SK-N-MC (cell line): ENCODE results near the gene DCHS1.
A peak's percentile ranks its signal among the peaks of the same experiment; 100 is the strongest.

Experiments
- DNase-seq: peaks from one replicate; pipeline ENCODE4 v3.0.0-alpha.2; 2011; ENCODE audit warnings: low read depth, low spot score
- H3K27ac ChIP-seq: fragments of 200-600 bp; sonication (generic); 2 replicates; pipeline ENCODE4 v1.5.1; 2016; ENCODE audit warnings: mixed run types
- H3K36me3 ChIP-seq: fragments of 200-600 bp; sonication (generic); 2 replicates; pipeline ENCODE4 v1.6.1; 2017; ENCODE audit warnings: antibody characterized with exemption, low read length, mixed read lengths; ENCODE audit not compliant: insufficient read depth
- H3K4me3 ChIP-seq: fragments of 200-600 bp; sonication (generic); 2 replicates; pipeline ENCODE4 v1.5.1; 2016
- H3K9ac ChIP-seq: fragments of 200-600 bp; sonication (generic); 2 replicates; pipeline ENCODE4 v1.8.0; 2017; ENCODE audit warnings: mixed run types, mixed read lengths; ENCODE audit not compliant: insufficient read length
- H3K9me3 ChIP-seq: fragments of 200-600 bp; sonication (generic); 2 replicates; pipeline ENCODE4 v1.6.1; 2017; ENCODE audit warnings: low read depth, mild to moderate bottlenecking, antibody characterized with exemption, low read length, moderate library complexity, mixed read lengths
- EZH2 ChIP-seq: fragments of 200-600 bp; sonication (generic); IDR thresholded peaks from one replicate; pipeline ENCODE4 v1.6.1; 2017; ENCODE audit warnings: antibody characterized with exemption
- FOXP2 ChIP-seq: optimal IDR thresholded peaks from 2 replicates; pipeline ENCODE3; 2011; ENCODE audit warnings: mild to moderate bottlenecking, moderate library complexity; ENCODE audit not compliant: insufficient read depth; ENCODE audit errors: extremely low read length, control extremely low read depth
- POLR2AphosphoS5 ChIP-seq: IDR thresholded peaks from 2 replicates; pipeline ENCODE4 v1.6.1; 2012; ENCODE audit warnings: mild to moderate bottlenecking, low read depth, low read length, borderline replicate concordance

The DCHS1 gene

DNA sequence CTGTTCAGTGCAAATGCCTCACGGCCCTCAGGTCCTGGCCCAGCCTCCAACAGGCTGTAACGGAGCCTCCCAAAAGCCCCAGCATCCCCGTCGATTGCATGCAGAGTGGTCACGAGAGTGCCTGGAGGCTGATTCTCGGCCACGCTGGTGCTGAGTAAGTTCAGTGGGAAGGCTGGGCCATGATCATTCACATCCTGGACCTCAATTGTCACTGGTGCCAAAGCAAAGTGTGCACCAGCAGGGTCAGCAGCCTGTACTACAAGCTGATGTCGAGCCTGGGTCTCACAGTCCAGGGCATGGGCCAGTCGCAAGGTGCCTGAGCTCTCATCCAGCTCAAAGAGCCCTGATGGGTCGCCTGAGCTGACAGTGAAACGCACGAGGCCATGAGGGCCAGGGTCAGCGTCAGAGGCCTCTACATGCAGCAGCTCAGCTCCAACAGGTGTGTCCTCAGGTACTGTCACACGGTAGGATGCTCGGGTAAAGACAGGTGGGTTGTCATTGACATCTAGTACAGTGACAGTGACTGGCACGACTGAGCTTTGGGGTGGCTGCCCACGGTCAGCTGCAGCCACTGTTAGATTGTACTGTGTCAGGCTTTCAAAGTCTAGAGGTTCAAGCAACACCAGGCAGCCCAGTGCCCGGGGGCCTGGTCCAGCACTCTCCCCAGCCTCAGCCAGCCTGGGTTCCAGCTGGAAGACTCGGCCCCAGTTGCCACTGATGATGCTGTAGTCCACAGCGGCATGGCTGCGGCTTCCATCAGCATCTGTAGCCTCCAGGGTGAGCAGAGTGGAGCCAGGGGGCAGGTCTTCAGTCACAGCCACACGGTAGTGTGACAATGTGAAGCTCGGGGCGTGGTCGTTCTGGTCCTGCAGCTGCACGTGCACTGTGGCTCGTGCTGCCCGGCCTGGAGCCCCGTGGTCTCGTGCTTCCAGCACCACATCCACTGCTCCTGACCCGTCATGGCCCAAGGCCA is 31.9 kb downstream of the DCHS1 start:
- Histone ChIP-seq H3K27ac (no peak overlapping the region), H3K9ac (no peak overlapping the region), H3K36me3 (peaks cover 50% of the 10 kb centered on the region), H3K9me3 (no peaks in the 10 kb centered on the region), H3K4me3 (no peak overlapping the region)
- no peak for TF ChIP-seq POLR2AphosphoS5
- TF ChIP-seq FOXP2: no peak
- no peak for TF ChIP-seq EZH2
- no peak for DNase-seq

DNA sequence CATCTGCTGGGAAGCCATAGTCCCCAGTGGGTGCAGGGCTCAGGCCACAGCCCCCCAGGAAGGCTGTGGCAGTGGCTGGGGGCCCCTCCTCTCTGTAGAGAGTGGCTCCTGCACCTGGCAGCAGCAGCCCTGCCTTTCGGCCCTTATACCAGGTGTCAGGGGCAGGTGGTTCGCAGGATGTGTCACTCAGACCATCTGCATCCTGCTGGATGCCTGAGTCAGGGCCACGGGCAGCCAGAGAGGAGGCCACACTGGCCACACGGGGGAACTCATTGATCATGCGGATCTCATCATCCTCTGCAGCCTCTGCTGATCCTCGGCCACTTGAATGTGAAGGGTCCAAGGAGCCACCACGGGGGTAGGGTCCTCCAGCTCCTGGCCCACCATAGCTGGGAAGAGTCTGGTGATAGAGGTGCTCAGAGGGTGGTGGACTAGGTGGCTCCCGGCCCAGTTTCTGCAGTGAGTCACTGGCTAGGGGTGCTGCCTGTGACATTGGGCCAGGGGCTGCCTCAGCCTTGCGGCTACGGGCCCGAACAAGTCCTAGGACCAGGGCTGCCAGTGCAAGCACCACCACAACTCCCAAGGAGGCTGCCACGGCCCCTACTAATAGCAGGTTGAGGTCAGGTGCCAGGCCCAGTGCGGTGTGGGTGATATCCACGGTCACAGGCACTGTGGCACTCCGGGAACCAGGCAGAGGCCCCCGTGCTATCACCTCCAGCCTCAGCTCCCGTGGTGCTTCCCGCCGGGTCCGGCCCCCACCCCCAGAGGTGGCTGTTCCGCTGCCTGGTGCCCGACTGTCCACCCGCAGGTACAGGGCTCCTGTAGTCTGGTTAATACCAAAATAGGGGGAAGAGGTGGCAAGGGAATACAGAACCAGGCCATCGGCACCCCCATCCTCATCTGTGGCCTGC is 33.1 kb downstream of the DCHS1 start:
- TF ChIP-seq FOXP2 (no peak), EZH2 (no peak), POLR2AphosphoS5 (no peak)
- Histone ChIP-seq H3K4me3 (no peak overlapping the region), H3K27ac (no peak overlapping the region), H3K9ac (no peak overlapping the region), H3K36me3 (peaks cover 38% of the 10 kb centered on the region), H3K9me3 (no peaks in the 10 kb centered on the region)
- no peak for DNase-seq

DNA sequence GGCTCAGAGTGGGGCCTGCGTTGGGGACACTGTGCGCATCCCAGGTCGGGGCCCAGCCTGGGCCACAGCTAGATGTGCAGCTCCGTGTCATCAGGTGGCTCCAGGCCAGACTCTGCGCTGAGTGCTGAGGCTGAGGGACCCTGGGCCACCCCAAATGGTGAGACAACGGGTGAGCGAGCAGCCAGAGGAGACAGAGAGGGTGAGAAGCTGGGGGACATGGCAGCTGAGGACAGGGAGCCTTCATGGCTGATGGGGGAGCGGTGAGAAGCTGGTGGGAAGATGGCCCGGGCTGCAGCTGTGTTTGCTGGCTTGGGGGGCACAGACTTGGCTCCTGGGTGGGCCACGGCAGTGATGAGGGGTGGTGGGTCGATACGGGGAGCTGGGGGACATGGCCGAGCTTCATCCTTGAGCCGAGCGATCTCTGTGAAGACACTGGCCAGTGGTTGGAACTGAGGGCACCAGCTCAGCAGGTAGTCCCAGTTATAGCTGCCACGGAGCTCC is 33.8 kb downstream of the DCHS1 start:
- H3K9ac ChIP-seq: no peak overlapping the region
- H3K27ac ChIP-seq: no peak overlapping the region
- H3K4me3 ChIP-seq: no peak overlapping the region
- no peak for TF ChIP-seq POLR2AphosphoS5
- TF ChIP-seq FOXP2: no peak
- no peak for TF ChIP-seq EZH2
- no peaks in the 10 kb centered on the region for H3K9me3 ChIP-seq
- H3K36me3 ChIP-seq: peaks cover 31% of the 10 kb centered on the region; the same call in 1 of the 2 replicates
- DNase-seq: no peak

DNA sequence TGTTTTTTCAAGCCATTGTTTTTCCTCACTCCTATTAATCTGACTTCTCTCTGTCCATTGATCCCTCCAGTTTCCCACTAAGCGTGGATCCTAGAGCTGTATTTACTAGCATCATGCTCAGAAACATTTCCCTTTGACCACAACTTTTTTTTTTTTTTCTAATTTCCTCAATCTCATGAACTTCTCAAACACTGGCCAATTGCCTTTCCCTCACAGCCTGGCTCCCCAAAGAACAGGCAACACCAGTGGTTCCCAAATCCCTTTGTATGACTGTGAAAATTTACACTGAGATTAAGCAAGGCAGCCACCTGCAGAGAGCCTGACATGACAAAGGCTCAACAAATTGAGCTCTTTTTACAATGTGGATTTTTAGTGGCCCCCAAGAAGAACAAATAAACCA is 35.0 kb downstream of the DCHS1 start:
- Histone ChIP-seq H3K4me3 (no peak overlapping the region), H3K36me3 (peaks cover 19% of the 10 kb centered on the region; the same call in 1 of the 2 replicates), H3K27ac (peak overlapping the region; percentile 70; the same call in 1 of the 2 replicates), H3K9me3 (no peaks in the 10 kb centered on the region), H3K9ac (no peak overlapping the region)
- no peak for TF ChIP-seq FOXP2
- TF ChIP-seq POLR2AphosphoS5: no peak
- no peak for TF ChIP-seq EZH2
- DNase-seq: no peak

DNA sequence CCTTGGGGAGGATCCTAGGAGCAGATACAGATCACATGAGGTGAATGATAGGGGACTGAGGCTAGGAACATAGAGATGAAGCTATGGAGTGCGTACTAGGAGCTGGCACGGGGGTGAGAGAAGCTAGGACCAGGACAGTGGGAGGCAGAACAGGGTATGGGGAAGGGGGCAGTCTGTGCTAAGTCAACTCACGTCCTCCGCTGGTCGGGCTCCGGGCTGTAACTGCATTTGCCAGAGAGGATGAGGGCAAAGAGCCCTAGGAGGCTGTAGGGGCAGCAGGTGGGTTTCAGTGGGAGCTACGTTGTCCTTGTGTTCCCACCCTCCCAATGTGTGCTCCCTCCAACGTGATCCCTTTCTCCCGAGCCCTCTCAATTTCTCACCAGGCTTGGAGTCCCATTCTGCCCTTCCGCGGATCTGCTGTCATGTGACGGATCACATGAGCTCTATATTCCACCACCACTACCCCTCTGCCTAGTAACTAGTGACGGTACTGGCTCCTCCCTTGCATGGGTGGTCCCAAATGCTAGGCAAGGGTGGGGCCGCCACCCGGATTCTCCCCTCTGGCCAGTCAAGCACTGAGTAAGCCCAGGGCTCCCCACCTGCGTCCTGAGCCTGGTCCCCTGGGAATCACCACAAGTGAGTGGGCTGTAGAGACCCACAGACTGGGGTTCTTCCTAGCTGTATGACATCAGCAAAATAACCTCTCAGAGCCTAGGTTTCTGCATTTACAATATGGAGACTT is 36.4 kb downstream of the DCHS1 start, which contains the start of gene TPP1:
Gene TPP1, minus strand, starts transcription at position 419 of the 742 bp plus-strand sequence. Its CDS starts 22 bp downstream, at position 397.
- Histone ChIP-seq H3K9me3 (no peaks in the 10 kb centered on the region), H3K9ac (peak within 1 kb of the TSS; percentile 79), H3K36me3 (peaks cover 5% of the 10 kb centered on the region; the same call in 1 of the 2 replicates), H3K27ac (peak within 1 kb of the TSS; percentile 70), H3K4me3 (peak within 1 kb of the TSS; percentile 87)
- TF ChIP-seq POLR2AphosphoS5: peak; percentile 74
- TF ChIP-seq FOXP2: peak; percentile 49
- no peak for TF ChIP-seq EZH2
- peak; percentile 81 for DNase-seq

DNA sequence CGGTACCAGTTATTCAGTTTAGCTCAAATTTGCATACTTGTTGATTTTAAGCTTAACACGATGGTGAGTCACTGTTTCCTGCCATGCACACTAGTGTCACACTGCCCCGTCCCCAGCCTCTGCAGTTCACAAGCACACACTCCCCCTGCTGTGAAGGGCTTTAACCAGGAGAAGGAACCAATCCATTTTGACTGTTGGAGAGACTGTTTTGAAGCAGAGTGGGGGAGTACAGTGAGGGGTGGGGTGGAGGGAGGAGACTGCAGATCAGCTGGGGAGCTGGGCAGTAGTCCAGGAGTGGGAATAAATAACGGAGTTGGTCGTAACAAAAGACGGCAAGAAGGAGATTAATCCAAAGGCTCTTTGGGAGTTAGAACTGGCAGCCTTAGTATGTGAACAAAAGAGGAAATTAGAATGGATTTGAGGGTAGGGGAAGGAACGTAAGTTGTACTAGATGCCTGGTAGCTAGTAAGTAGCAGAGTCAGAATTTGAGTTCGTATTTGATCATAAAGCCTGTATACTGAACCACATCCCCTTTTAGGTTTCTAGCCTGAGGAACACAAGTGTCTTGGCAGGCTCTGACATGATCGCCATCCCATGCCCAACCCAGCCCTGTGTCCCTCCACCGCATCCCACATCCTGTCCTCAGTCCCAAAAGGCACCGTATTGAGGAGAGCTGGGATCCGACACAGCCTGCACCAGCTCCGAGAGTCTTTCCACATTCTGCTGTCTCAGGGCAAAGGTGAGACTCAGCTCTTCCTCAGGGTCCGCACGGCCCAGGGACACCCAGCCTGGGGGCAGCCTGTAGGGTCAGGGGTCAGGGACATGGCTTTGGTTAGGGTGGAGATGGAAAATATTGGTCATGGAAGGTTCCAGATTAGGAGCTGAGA is 37.2 kb downstream of the DCHS1 start:
- TF ChIP-seq POLR2AphosphoS5 (no peak), EZH2 (no peak), FOXP2 (no peak)
- Histone ChIP-seq H3K4me3 (peak overlapping the region; percentile 87), H3K9me3 (no peaks in the 10 kb centered on the region), H3K36me3 (no peaks in the 10 kb centered on the region; the same call in 1 of the 2 replicates), H3K27ac (0 out of 2 replicates have a peak overlapping the region, but pooled peaks have one; percentile 19), H3K9ac (peak overlapping the region; percentile 79)
- DNase-seq: no peak

DNA sequence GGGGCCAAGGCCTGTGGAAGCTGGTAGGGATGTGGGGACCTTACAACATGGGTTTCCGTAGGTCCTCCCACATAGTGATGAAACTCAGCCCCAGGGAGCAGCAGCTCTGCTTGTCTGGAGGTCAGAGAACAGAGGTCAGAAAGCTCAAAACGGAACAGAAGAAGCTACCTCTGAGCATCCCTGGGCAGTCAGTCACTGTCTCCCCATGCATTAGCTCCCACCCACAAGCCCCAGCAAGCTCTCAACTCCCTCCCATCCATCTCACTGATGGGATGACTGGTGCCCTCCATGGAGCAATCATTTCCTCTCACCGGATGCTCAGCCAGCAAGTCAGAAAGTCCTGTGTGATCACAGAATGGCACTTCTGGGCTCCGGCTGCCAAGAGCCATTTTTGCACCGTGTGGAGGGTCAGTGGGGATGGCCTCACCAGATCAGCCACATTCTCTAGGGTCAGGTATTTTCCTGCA is 38.3 kb downstream of the DCHS1 start:
- DNase-seq: no peak
- H3K27ac ChIP-seq: no peak overlapping the region
- no peak overlapping the region for H3K4me3 ChIP-seq
- H3K36me3 ChIP-seq: no peaks in the 10 kb centered on the region
- H3K9ac ChIP-seq: no peak overlapping the region
- H3K9me3 ChIP-seq: no peaks in the 10 kb centered on the region
- TF ChIP-seq POLR2AphosphoS5: no peak
- no peak for TF ChIP-seq FOXP2
- TF ChIP-seq EZH2: no peak
